Activated T-cell treated with anti-CD3 and anti-CD28 coated beads, Interleukin-2, amount 50 U/mL, for 48 hours (primary cell): ENCODE data around the gene RFX6.
"Not testable (repeated sequence)": the region's sequence is repeated elsewhere in the genome, so short reads cannot be mapped to it uniquely, and the experiment has no call there.

Experiments
- DNase-seq, 2 experiments: peaks; one replicate each; pipeline ENCODE4 v3.0.0-alpha.2; 2020

The RFX6 gene, protein sequence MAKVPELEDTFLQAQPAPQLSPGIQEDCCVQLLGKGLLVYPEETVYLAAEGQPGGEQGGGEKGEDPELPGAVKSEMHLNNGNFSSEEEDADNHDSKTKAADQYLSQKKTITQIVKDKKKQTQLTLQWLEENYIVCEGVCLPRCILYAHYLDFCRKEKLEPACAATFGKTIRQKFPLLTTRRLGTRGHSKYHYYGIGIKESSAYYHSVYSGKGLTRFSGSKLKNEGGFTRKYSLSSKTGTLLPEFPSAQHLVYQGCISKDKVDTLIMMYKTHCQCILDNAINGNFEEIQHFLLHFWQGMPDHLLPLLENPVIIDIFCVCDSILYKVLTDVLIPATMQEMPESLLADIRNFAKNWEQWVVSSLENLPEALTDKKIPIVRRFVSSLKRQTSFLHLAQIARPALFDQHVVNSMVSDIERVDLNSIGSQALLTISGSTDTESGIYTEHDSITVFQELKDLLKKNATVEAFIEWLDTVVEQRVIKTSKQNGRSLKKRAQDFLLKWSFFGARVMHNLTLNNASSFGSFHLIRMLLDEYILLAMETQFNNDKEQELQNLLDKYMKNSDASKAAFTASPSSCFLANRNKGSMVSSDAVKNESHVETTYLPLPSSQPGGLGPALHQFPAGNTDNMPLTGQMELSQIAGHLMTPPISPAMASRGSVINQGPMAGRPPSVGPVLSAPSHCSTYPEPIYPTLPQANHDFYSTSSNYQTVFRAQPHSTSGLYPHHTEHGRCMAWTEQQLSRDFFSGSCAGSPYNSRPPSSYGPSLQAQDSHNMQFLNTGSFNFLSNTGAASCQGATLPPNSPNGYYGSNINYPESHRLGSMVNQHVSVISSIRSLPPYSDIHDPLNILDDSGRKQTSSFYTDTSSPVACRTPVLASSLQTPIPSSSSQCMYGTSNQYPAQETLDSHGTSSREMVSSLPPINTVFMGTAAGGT

DNA sequence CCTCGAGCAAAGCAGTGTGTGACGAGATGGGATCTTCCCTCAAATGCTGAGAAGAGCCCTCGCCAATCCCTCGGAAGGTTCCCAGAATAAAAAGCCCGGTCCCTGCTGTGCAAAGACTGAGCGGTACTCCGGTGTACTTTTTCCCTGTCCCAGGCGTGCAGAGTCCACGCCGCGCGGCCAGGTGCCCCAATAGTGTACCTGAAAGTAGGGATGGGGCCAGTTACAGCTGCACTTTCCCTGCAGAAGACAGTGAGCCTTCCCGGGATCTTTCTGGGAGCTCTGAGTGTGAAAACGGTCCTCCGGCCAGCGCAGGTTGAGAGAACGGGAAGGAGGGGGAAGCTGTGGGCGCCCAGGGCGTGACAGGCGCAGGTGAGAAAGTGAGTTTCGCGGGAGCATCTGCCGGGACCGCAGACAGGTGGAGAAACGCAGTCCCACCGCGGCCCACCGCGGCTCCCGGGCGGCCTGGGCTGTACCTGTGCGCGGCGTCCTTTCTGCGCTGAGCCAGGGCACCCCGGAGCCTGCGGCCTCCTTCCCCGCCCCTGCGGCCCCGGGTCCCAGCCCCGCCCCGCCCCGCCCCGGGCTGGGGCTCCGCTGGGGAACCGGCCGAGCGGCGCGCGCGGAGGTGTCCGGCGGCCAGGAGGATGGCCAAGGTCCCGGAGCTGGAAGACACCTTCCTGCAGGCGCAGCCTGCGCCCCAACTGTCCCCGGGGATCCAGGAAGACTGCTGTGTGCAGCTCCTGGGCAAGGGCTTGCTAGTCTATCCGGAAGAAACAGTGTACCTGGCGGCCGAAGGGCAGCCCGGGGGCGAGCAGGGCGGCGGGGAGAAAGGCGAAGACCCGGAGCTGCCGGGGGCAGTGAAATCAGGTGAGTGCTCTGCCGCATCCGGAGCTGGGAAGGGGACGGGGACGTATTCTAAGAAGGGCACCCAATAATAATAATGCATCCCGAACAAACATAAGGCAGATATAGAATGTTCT, at the start of gene RFX6:
RFX6 (plus strand) TSS at position 608 of the 977 bp plus-strand sequence; CDS start at position 642, 34 bp downstream.
- no peak for DNase-seq

DNA sequence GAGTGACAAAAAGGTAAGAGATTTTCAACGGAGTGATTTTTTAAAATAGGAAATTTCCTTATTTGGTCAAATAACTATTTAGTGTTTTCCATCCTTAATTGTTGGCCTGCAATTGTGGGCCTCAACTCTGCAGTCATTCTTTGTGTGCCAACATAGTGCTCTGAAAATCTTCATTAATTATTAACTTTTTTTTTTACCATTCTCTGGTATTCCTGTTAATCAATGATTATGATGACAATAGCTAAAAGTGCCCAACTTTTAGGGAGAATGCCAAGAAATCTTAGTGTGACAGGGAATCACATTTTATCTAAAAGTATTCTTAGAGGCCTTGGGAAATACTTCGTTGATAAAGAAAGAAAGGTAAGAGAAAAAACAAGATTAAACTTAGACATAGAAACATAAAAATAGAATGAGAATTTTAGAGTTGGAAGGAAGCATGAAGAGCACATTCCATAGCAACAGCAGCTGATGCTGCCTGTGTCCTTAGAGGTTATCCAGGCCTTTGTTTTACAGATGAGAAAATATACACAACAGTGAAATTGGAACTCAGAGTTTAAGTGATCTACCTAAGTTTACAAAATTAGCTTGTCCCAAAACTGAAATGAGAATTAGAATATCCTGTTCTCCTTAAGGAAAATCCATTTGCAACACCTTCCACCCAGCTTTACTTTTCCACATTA, 49.3 kb upstream of the RFX6 start:
- DNase-seq, result no peak

DNA sequence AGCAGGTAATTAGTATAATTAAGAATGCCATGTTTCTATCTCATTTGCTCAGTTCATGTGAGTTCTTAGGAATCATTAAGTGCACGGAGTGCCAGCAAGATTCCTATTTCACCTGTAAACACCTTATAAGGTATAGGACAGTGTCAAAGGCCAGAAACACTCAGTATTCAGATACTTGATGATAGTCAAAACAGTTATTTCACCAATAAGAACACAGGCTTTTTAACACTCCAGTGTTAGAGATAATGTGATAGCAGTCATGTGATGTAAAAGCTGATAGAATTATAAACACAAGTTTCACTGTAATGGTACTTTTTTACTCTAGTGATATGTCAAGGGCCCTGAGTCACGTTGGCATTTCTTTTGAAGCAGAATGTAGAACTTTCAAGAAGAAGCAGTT, 48.1 kb upstream of the RFX6 start, which contains the start of gene GPRC6A:
GPRC6A (minus strand) TSS at position 101 of the 400 bp plus-strand sequence; CDS start at position 31, 70 bp downstream.
- no peak for DNase-seq

GRCh38 chr6:116834526-116834925, 42.5 kb upstream of the RFX6 start:
- DNase-seq, result not testable (repeated sequence)

DNA sequence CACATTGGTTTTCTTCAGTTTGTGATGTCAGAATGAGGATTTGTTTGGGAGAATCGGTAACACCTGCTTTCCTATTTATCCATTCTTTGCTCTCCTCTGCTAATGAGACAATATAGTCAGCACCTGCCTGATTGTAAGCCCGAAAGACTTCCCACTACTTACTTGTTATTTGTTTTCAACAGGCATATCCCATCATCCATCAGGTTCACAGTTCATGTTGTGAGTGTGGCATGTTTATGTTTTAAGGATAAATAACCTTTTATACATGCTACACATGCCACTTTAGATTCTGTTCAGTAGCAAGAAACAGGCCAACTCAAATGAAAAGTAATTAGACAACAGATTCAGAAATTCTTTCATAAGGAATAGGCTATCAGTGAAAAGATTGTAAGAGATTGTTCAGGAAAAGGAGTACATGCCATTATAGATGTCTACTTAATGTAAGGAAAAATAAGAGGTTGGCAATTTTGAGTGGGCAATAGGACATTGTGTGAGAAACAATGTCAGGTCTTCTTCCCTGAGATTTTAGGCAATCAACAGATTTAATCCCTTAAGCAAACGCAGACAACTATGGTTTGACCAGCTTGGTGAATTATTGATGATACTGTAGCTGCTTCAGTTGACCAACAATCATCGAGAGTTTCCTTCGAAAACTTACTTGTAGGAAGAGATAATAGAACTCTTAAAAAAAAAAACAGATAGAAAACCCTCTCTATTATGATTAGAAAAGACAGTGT, 40.3 kb upstream of the RFX6 start:
- DNase-seq, result no peak

GRCh38 chr6:116840091-116840490, 37.0 kb upstream of the RFX6 start:
- DNase-seq, result no peak

GRCh38 chr6:116842459-116842858, 34.6 kb upstream of the RFX6 start:
- DNase-seq, result no peak

- no peak for DNase-seq
Observed at GRCh38 chr6:116847227-116847626, 29.8 kb upstream of the RFX6 start.

- no peak for DNase-seq
Observed at GRCh38 chr6:116858060-116858459, 19.0 kb upstream of the RFX6 start.

GRCh38 chr6:116859264-116859663, 17.8 kb upstream of the RFX6 start:
- no peak for DNase-seq

DNA sequence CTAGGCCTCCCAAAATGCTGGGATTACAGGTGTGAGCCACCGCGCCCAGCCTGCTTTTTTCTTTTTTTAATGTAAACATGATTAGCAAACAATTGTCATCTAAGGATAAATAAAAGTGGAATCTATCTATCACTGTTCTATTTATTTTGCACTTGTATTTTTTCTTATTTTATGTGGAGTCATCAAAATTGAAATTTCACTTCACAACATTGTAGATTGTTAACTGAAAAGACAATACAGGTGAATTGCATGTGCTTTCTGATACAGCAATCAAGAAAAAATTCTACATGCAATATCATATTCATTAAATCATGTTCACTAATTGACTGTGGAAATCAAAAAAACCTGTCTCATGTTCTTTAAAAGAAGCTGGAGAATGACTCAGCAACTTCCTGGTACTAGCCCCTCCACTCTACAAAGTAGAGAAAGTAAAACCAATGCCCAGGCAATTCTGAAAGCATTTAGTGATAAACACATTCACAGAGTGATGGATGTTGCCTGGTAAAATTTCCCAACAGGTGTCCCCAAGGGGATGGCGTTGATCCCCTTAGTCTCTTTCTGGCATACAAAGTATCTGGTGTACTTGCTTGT, 10.7 kb upstream of the RFX6 start:
- no peak for DNase-seq

DNA sequence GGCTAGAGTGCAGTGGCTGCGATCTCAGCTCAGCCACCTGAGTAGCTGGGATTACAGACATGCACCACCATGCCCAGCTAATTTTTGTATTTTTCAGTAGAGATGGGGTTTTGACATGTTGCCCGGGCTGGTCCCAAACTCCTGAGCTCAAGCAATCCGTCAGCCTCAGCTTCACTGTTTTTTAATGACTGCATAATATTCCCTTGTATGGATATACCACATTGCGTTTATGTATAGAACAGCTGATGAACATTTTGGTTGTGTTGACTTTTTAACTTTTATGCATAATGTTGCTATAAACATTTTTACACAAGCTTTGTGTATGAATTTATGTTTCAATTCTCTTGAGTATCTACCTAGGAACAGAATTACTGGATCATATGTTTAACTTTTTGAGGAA, 4.3 kb upstream of the RFX6 start:
- no peak for DNase-seq

DNA sequence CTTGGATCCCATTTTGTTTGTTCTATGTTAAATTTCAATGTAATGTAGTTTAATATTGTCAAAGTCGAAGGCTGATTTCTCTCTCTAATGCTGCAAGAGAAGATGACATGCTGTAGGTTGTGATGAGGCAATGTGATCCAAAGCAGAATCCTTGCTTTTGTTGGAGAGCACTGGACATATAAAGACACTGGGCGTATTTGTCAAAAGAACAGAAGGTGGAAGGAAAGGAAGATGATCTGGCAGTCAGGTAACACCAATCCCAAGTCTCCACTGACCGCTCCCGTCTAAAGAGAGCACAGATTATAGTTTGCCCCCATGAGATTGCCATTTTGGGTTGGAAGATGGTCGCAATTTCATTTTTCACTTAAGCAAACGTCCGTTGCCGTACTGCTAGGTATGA, 935 bp upstream of the RFX6 start:
- DNase-seq, result no peak

DNA sequence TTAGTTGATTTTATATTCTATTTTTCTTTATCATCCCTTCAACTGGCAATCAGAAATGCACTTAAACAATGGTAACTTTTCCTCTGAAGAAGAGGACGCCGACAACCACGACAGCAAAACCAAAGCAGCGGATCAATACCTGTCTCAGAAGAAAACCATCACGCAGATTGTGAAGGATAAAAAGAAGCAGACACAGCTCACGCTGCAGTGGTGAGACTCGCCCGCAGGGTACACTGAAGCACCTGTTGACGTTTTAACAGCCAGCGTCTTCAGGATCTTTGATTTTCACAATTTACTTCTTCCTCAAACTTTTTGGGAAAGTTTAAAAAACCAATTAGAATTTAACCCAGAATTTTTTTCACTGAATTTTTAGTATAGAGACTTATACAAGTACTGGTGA, 701 bp downstream of the RFX6 start:
- no peak for DNase-seq

GRCh38 chr6:116881236-116881635, 4.2 kb downstream of the RFX6 start:
- DNase-seq, result no peak

GRCh38 chr6:116883005-116883404, 6.0 kb downstream of the RFX6 start:
- no peak for DNase-seq

DNA sequence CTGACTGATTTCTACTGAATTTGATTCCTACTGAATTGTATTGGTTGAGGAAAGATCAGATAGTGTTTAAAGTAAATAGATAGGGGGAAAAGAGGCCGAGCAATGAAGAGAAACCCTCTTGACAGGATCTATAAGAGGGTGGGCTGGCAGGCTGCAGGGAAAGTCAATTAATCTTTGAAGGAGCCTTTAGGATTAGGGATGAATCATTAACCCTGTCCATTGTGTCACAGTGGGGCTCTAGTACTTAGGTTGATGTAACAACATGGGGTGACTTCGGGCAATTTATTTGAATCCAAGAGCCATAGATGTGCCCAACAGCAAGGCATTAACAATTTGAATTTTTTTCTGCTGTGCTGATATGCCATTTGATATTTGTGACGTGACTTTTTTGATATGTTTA, 7.5 kb downstream of the RFX6 start:
- no peak for DNase-seq

- DNase-seq, result no peak
Observed at GRCh38 chr6:116887168-116887567, 10.1 kb downstream of the RFX6 start.

- DNase-seq, result no peak
Observed at GRCh38 chr6:116887894-116888293, 10.9 kb downstream of the RFX6 start.

GRCh38 chr6:116888732-116889360, 11.8 kb downstream of the RFX6 start:
- DNase-seq, result no peak
